CD14-positive monocyte (primary cell): ENCODE measurements around the gene PSTPIP1. TPM values are rescaled to one million over a fixed set of nuclear protein-coding genes. Genes with fewer than 3 reads are reported as not detected.

Source experiments
- DNase-seq, 3 donors: peaks; one replicate each; pipeline ENCODE4 v3.0.0-alpha.2; 2011 to 2022
- H2AFZ ChIP-seq: 2 replicates; pipeline ENCODE4 v1.6.0; 2012; ENCODE audit warnings: mild to moderate bottlenecking, low read depth, low read length, inconsistent platforms; ENCODE audit not compliant: insufficient read depth, poor library complexity, severe bottlenecking
- H3K27ac ChIP-seq, 2 donors: 1 replicate in 1 of 2; 2 replicates in 1 of 2; pipeline ENCODE4 v1.5.1; 2012 to 2013; ENCODE audit warnings: low read length in 2 of 2, control low read depth in 1 of 2, inconsistent platforms in 1 of 2, low read depth in 1 of 2, mild to moderate bottlenecking in 1 of 2
- H3K27me3 ChIP-seq, 2 donors: one replicate each; pipeline versions ENCODE4 v1.6.0 to v1.6.1; 2011 to 2013; ENCODE audit warnings: low read length in 2 of 2; ENCODE audit not compliant: control insufficient read depth in 2 of 2, insufficient read depth in 2 of 2
- H3K36me3 ChIP-seq, 2 donors: replicated peaks in 1 of 2; 1 replicate in 1 of 2; 2 replicates in 1 of 2; pipeline versions ENCODE4 v1.5.1 to v1.6.1; 2012 to 2013; ENCODE audit warnings: low read length in 2 of 2, control low read depth in 1 of 2, inconsistent platforms in 1 of 2, mild to moderate bottlenecking in 1 of 2; ENCODE audit not compliant: insufficient read depth in 2 of 2, control insufficient read depth in 1 of 2
- H3K4me1 ChIP-seq, 2 donors: 1 replicate in 1 of 2; 2 replicates in 1 of 2; pipeline versions ENCODE4 v1.5.1 to v1.6.1; 2012 to 2013; ENCODE audit warnings: low read length in 2 of 2, control low read depth in 1 of 2, inconsistent platforms in 1 of 2, mild to moderate bottlenecking in 1 of 2, moderate library complexity in 1 of 2; ENCODE audit not compliant: insufficient read depth in 2 of 2, control insufficient read depth in 1 of 2
- H3K4me2 ChIP-seq: replicated peaks from 2 replicates; pipeline ENCODE3; 2012; ENCODE audit warnings: low read length, moderate library complexity, mild to moderate bottlenecking; ENCODE audit not compliant: poor library complexity, severe bottlenecking; ENCODE audit errors: extremely low read depth
- H3K4me3 ChIP-seq, 3 experiments: fragments of 200-600 bp in 1 of 3; sonication (generic) in 1 of 3; replicated peaks in 1 of 3; 1 replicate in 2 of 3; 2 replicates in 1 of 3; pipeline ENCODE4 v1.5.1; 2011 to 2013; ENCODE audit warnings: low read length in 3 of 3, mild to moderate bottlenecking in 3 of 3, control low read depth in 2 of 3, low read depth in 2 of 3, inconsistent platforms in 1 of 3, moderate library complexity in 1 of 3
- H3K79me2 ChIP-seq: 2 replicates; pipeline ENCODE4 v1.6.0; 2012; ENCODE audit warnings: mild to moderate bottlenecking, control low read depth, inconsistent platforms, low read length, moderate library complexity; ENCODE audit not compliant: insufficient read depth
- H3K9ac ChIP-seq: 2 replicates; pipeline ENCODE4 v1.6.0; 2017; ENCODE audit warnings: low read length, mild to moderate bottlenecking; ENCODE audit not compliant: insufficient read depth, poor library complexity, severe bottlenecking
- H3K9me3 ChIP-seq, 2 donors: replicated peaks in 1 of 2; 1 replicate in 1 of 2; 2 replicates in 1 of 2; pipeline versions ENCODE4 v1.5.1 to v1.6.1; 2012 to 2013; ENCODE audit warnings: low read length in 2 of 2, control low read depth in 1 of 2; ENCODE audit not compliant: control insufficient read depth in 1 of 2, insufficient read depth in 1 of 2
- H4K20me1 ChIP-seq: 2 replicates; pipeline ENCODE4 v1.6.0; 2012; ENCODE audit warnings: mild to moderate bottlenecking, low read length, control low read depth, moderate library complexity; ENCODE audit not compliant: insufficient read depth
- H3K27ac Mint-ChIP-seq, 7 donors: one replicate each; pipeline ENCODE4 v1.8.0; 2020; ENCODE audit warnings: mild to moderate bottlenecking in 7 of 7, mixed read lengths in 7 of 7, moderate library complexity in 6 of 7, inconsistent platforms in 2 of 7
- H3K27me3 Mint-ChIP-seq, 3 donors: one replicate each; pipeline ENCODE4 v1.8.0; 2021 to 2022; ENCODE audit warnings: low read depth in 3 of 3, mild to moderate bottlenecking in 3 of 3, mixed read lengths in 3 of 3, moderate library complexity in 3 of 3, inconsistent platforms in 1 of 3
- H3K36me3 Mint-ChIP-seq, 2 donors: one replicate each; pipeline ENCODE4 v1.8.0; 2020; ENCODE audit warnings: mixed read lengths in 2 of 2, inconsistent platforms in 1 of 2, mild to moderate bottlenecking in 1 of 2
- H3K4me1 Mint-ChIP-seq: one replicate; pipeline ENCODE4 v1.8.0; 2020; ENCODE audit warnings: mild to moderate bottlenecking, mixed read lengths
- H3K4me3 Mint-ChIP-seq, 2 donors: one replicate each; pipeline ENCODE4 v1.8.0; 2020; ENCODE audit warnings: mild to moderate bottlenecking in 2 of 2, mixed read lengths in 2 of 2, moderate library complexity in 1 of 2
- H3K9me3 Mint-ChIP-seq, 7 donors: one replicate each; pipeline ENCODE4 v1.8.0; 2020 to 2022; ENCODE audit warnings: mixed read lengths in 7 of 7, mild to moderate bottlenecking in 6 of 7, moderate library complexity in 6 of 7, inconsistent platforms in 2 of 7
- WGBS: methylation state at CpG from one replicate; pipeline ENCODE4 v1.1.5; 2013; ENCODE audit warnings: missing lambda C conversion rate; ENCODE audit not compliant: insufficient coverage; 5-methylcytosine and 5-hydroxymethylcytosine counted together
- intact Hi-C, 2 donors: fragments of 100-400 bp; cut with micrococcal nuclease; formaldehyde crosslinking; loops; one replicate each; pipeline versions ENCODE4 v1.15.0 to v1.15.1; 2023
- polyA plus RNA-seq, 3 donors: library from polyadenylated mRNA; depleted of rRNA in 1 of 3; unstranded in 2 of 3; stranded (reverse) in 1 of 3; fragments of 300-500 nt in 2 of 3; fragments of >200 nt in 1 of 3; fragmentation: Illumina TruSeq in 2 of 3; gene quantifications; 1 replicate in 2 of 3; 2 replicates in 1 of 3; pipeline ENCODE4 v1.2.3, GENCODE V29; 2012 to 2021
- TF ChIP-seq, protein P1 (sequence below): fragments of 200-600 bp; IDR thresholded peaks from one replicate; pipeline ENCODE4 v1.8.0; 2022; ENCODE audit warnings: antibody characterized with exemption, mild to moderate bottlenecking

PSTPIP1 gene
- polyA plus RNA-seq, 3 donors: 85.9 to 183 (median 86.8) TPM

- TF ChIP-seq, protein P1, sequence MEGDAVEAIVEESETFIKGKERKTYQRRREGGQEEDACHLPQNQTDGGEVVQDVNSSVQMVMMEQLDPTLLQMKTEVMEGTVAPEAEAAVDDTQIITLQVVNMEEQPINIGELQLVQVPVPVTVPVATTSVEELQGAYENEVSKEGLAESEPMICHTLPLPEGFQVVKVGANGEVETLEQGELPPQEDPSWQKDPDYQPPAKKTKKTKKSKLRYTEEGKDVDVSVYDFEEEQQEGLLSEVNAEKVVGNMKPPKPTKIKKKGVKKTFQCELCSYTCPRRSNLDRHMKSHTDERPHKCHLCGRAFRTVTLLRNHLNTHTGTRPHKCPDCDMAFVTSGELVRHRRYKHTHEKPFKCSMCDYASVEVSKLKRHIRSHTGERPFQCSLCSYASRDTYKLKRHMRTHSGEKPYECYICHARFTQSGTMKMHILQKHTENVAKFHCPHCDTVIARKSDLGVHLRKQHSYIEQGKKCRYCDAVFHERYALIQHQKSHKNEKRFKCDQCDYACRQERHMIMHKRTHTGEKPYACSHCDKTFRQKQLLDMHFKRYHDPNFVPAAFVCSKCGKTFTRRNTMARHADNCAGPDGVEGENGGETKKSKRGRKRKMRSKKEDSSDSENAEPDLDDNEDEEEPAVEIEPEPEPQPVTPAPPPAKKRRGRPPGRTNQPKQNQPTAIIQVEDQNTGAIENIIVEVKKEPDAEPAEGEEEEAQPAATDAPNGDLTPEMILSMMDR: no peak
- Histone ChIP-seq H3K9me3 (peaks cover 9 to 48% of the 10 kb centered on the region in 2 donors), H3K27ac (no peak overlapping the region), H3K27me3 (no peaks in the 10 kb centered on the region), H4K20me1 (peaks cover 67% of the 10 kb centered on the region), H3K4me3 (no peak overlapping the region), H2AFZ (no peak overlapping the region), H3K9ac (no peak overlapping the region), H3K36me3 (peaks cover 37 to 52% of the 10 kb centered on the region in 2 donors), H3K4me2 (no peak overlapping the region), H3K79me2 (no peaks in the 10 kb centered on the region), H3K4me1 (no peaks in the 10 kb centered on the region)
- WGBS: 100% methylated on average over 2 of the region's 5 CpGs
- Mint-ChIP-seq H3K27ac (peak overlapping the region in 1 of 7 donors; percentile 57), H3K36me3 (peaks cover 43 to 56% of the 10 kb centered on the region in 2 donors), H3K27me3 (peaks cover 0 to 3% (median 2%) of the 10 kb centered on the region in 3 donors), H3K9me3 (peaks cover 0 to 65% (median 34%) of the 10 kb centered on the region in 7 donors), H3K4me1 (peaks cover 9% of the 10 kb centered on the region), H3K4me3 (no peak overlapping the region)
- intact Hi-C loops: no loop called here
- no peak for DNase-seq
These were observed 44.2 kb downstream of the PSTPIP1 start for GRCh38 chr15:77039217-77039533.

DNA sequence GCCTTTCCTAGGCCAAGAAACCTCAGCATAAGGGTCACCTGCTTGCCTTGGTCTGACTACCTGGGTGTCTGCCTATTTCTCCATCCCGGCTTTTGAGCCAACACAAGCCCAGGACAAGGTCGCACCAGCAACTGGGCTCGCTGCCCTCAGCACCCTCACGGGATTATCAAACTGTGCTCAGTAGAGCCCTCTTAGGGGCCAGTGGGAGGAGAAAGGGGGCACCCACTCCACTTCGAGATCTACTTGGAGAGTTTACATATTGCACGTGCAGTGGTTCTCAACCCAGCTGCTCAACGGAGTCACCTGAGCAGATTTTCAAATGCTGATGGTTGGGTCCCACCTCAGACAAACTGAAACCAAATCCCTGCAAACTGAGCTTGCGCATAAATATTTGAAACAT, 44.9 kb downstream of the PSTPIP1 start:
- Histone ChIP-seq H3K9me3 (peaks cover 9 to 48% of the 10 kb centered on the region in 2 donors), H3K27ac (no peak overlapping the region)
- peaks cover 0 to 3% (median 1%) of the 10 kb centered on the region in 3 donors for H3K27me3 Mint-ChIP-seq

More for the DNA sequence above, 44.9 kb downstream of the PSTPIP1 start:
- Mint-ChIP-seq H3K9me3 (peaks cover 0 to 65% (median 34%) of the 10 kb centered on the region in 7 donors), H3K4me3 (no peak overlapping the region), H3K27ac (peak overlapping the region in 1 of 7 donors; percentile 73), H3K36me3 (peaks cover 43 to 56% of the 10 kb centered on the region in 2 donors), H3K4me1 (peaks cover 10% of the 10 kb centered on the region)
- H3K27me3 ChIP-seq: no peaks in the 10 kb centered on the region
- no peak overlapping the region for H3K9ac ChIP-seq
- WGBS: 90% methylated on average over 2 of the region's 8 CpGs
- no peak overlapping the region for H2AFZ ChIP-seq
- DNase-seq: no peak
- H3K4me2 ChIP-seq: no peak overlapping the region
- H3K36me3 ChIP-seq: peaks cover 33 to 52% of the 10 kb centered on the region in 2 donors
- H3K79me2 ChIP-seq: no peaks in the 10 kb centered on the region
- intact Hi-C loops: no loop called here
- peaks cover 65% of the 10 kb centered on the region for H4K20me1 ChIP-seq
- TF ChIP-seq, protein P1: no peak
- no peaks in the 10 kb centered on the region for H3K4me1 ChIP-seq
- H3K4me3 ChIP-seq: no peak overlapping the region
